ENCODE measurements around the gene L1CAM. TPM values are rescaled to one million over a fixed set of nuclear protein-coding genes. Genes with fewer than 3 reads are reported as not detected.

Gene L1CAM
- total RNA-seq, 1 experiment from 2014 or later = 20.7 TPM

DNA sequence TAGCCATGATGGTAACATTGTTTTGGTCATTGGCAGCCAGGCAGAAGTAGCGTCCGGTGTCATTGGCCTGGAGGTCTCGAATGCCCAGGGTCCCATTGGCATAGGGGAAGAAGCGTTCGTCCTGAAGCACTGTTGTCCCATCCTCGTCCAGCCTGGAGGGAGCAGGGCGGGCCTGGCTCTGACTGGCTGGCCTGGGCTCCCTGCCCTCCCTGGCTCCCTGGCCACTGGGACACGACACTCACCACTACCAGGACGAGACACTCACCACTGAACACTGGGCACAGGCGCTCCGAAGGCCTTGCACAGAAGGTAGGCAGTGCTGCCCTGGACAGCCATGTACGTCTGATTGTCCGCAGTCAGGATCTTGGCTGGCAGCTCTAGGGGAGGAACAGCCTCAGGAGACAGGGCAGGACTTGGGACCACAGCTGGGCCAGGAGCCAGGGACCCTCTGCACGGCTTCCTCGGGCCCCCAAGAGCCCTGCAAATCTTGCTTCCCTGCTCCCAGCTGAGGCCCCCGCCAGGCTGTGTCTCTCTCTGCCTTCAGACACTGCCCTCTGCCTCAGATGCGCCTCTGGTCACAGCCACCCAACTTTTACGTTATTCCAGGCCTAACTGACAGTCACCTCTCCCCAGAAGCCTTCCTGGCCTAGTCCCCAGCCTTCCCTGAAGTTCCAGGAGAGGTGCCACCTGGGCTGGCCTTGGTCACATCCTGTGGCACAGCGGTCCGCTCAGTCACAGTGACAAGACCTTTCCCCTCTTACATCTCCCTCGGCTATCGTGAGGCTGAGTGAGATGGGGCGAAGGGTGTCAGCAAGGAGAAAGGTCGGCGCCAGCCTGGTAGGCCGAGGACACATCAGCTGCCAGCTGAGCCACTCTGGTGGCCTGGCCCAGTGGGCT lies 17.1 kb downstream of the L1CAM start:
- no TSS peak for BruUV-seq (replicated peaks)
- H3K27ac Mint-ChIP-seq (ENCODE audit: low read depth, unreplicated experiment) = no peak overlapping the region
- TF ChIP-seq, protein P1, sequence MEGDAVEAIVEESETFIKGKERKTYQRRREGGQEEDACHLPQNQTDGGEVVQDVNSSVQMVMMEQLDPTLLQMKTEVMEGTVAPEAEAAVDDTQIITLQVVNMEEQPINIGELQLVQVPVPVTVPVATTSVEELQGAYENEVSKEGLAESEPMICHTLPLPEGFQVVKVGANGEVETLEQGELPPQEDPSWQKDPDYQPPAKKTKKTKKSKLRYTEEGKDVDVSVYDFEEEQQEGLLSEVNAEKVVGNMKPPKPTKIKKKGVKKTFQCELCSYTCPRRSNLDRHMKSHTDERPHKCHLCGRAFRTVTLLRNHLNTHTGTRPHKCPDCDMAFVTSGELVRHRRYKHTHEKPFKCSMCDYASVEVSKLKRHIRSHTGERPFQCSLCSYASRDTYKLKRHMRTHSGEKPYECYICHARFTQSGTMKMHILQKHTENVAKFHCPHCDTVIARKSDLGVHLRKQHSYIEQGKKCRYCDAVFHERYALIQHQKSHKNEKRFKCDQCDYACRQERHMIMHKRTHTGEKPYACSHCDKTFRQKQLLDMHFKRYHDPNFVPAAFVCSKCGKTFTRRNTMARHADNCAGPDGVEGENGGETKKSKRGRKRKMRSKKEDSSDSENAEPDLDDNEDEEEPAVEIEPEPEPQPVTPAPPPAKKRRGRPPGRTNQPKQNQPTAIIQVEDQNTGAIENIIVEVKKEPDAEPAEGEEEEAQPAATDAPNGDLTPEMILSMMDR (IDR thresholded peaks at IDR 0.05; ENCODE audit: unreplicated experiment) = no peak
- peaks cover 14% of the 10 kb centered on the region for H3K27me3 Mint-ChIP-seq (ENCODE audit: insufficient read depth, unreplicated experiment)
- intact Hi-C loops (cut with micrococcal nuclease) = no loop called here
- H3K36me3 Mint-ChIP-seq (ENCODE audit: insufficient read depth, unreplicated experiment) = no peaks in the 10 kb centered on the region
- no peak for DNase-seq (ENCODE audit: unreplicated experiment)
- H3K9me3 Mint-ChIP-seq (ENCODE audit: unreplicated experiment) = no peaks in the 10 kb centered on the region
- no peaks in the 10 kb centered on the region for H3K4me1 Mint-ChIP-seq (ENCODE audit: insufficient read depth, unreplicated experiment)
- POLR2A ChIA-PET = no interaction called here
- CTCF ChIA-PET = no interaction called here
- no peak overlapping the region for H3K4me3 Mint-ChIP-seq (ENCODE audit: unreplicated experiment)

DNA sequence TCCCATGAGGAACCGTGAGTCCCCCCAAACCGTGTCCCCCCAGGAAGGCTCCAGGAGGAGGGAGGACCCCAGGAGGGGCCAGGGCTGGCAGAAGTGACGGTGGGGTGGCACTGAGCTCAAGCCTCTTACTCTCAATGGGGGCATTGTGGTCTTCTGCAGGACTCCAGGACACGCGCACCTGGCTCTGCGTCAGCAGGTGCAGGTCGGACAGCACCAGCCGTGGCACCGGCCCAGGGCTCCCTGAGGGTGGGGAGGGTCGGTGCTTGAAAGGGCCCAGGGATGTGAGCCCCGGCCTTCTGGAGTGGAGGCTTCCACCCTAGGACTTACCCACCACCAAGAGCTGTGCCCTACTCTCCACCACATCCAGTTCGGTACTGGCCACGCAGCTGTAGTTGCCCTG lies 18.3 kb downstream of the L1CAM start:
- TF ChIP-seq, protein P1 (IDR thresholded peaks at IDR 0.05; ENCODE audit: unreplicated experiment) = no peak
- Mint-ChIP-seq H3K4me1 (ENCODE audit: insufficient read depth, unreplicated experiment) (no peaks in the 10 kb centered on the region), H3K9me3 (ENCODE audit: unreplicated experiment) (no peaks in the 10 kb centered on the region), H3K27me3 (ENCODE audit: insufficient read depth, unreplicated experiment) (peaks cover 8% of the 10 kb centered on the region), H3K36me3 (ENCODE audit: insufficient read depth, unreplicated experiment) (no peaks in the 10 kb centered on the region), H3K4me3 (ENCODE audit: unreplicated experiment) (no peak overlapping the region), H3K27ac (ENCODE audit: low read depth, unreplicated experiment) (no peak overlapping the region)
- intact Hi-C loops (cut with micrococcal nuclease) = no loop called here
- POLR2A ChIA-PET = no interaction called here
- BruUV-seq (replicated peaks) = no TSS peak
- DNase-seq (ENCODE audit: unreplicated experiment) = no peak
- CTCF ChIA-PET = interaction anchor here (0.6 kb wide), 1 partner anchor 361 kb away, joined by 3 read pairs; no protein-coding TSS in a partner anchor

DNA sequence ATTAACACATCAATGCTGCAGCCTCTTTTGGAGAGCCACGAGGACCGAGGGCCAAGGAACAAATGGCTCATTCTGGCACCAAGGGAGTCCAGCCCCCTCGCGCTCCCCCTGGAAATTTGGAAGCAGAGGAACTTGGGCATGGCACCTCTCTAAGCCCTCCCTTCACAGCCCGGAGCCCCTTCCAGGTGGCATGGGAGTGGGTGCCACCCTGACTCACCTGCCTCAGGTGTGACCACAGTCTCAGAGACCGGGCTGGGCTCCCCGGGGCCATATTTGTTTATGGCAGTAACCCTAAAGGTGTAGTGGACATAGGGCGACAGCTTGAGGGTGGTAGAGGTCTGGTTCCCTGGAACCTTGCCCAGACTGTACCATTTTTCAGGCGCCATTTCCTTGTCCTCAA lies 18.8 kb downstream of the L1CAM start:
- intact Hi-C loops (cut with micrococcal nuclease) = no loop called here
- H3K27me3 Mint-ChIP-seq (ENCODE audit: insufficient read depth, unreplicated experiment) = peaks cover 3% of the 10 kb centered on the region
- ChIA-PET POLR2A (no interaction called here), CTCF (interaction anchor here (0.6 kb wide), 1 partner anchor 78 kb away, joined by 3 read pairs; no protein-coding TSS in a partner anchor)
- H3K4me1 Mint-ChIP-seq (ENCODE audit: insufficient read depth, unreplicated experiment) = no peaks in the 10 kb centered on the region
- no peaks in the 10 kb centered on the region for H3K36me3 Mint-ChIP-seq (ENCODE audit: insufficient read depth, unreplicated experiment)
- H3K27ac Mint-ChIP-seq (ENCODE audit: low read depth, unreplicated experiment) = no peak overlapping the region
- H3K9me3 Mint-ChIP-seq (ENCODE audit: unreplicated experiment) = no peaks in the 10 kb centered on the region
- no peak overlapping the region for H3K4me3 Mint-ChIP-seq (ENCODE audit: unreplicated experiment)
- BruUV-seq (replicated peaks) = no TSS peak
- TF ChIP-seq, protein P1 (IDR thresholded peaks at IDR 0.05; ENCODE audit: unreplicated experiment) = no peak
- no peak for DNase-seq (ENCODE audit: unreplicated experiment)

DNA sequence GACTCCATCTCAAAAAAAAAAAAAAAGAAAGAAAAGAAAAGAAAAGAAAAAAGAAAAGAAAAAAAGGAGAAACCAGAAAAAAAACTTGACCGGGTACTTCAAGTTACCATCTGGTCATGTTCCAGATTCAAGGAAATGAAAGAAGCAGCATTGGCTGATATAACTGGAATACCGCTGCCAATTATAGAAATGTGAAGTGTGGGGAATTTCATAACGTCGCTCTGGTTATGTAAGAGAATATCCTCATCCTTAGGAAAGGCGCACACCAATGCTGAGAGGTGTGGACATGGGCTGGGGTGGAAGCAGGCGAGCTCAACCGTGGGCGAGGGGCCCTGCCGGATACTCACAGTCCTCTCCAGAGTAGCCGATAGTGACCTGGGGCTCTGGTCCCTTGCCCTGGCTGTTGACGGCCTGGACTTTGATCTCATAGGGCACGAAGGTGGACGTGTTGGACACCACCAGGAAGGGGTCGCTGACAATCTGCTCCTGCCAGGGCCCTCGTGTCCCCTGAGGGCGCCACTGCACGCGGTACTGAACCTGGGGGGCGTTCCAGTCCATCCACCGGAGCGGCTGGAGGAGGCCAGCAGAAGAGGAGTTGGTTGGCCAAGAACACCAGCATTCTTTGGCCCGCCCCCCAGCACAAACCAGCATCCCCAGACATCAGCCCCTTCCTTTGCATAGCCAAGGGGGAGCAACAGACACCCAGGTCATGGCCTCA lies 19.5 kb downstream of the L1CAM start:
- H3K27ac Mint-ChIP-seq (ENCODE audit: low read depth, unreplicated experiment) = no peak overlapping the region
- H3K4me1 Mint-ChIP-seq (ENCODE audit: insufficient read depth, unreplicated experiment) = no peaks in the 10 kb centered on the region
- no peak overlapping the region for H3K4me3 Mint-ChIP-seq (ENCODE audit: unreplicated experiment)
- no peaks in the 10 kb centered on the region for H3K9me3 Mint-ChIP-seq (ENCODE audit: unreplicated experiment)
- no TSS peak for BruUV-seq (replicated peaks)
- intact Hi-C loops (cut with micrococcal nuclease) = no loop called here
- ChIA-PET CTCF (interaction anchor here (0.6 kb wide), 1 partner anchor 79 kb away, joined by 3 read pairs; no protein-coding TSS in a partner anchor), POLR2A (no interaction called here)
- TF ChIP-seq, protein P1 (IDR thresholded peaks at IDR 0.05; ENCODE audit: unreplicated experiment) = no peak
- peaks cover 7% of the 10 kb centered on the region for H3K36me3 Mint-ChIP-seq (ENCODE audit: insufficient read depth, unreplicated experiment)
- DNase-seq (ENCODE audit: unreplicated experiment) = no peak
- H3K27me3 Mint-ChIP-seq (ENCODE audit: insufficient read depth, unreplicated experiment) = no peaks in the 10 kb centered on the region

Measured in MCF 10A (cell line).